Endothelial cell of coronary artery (primary cell): ENCODE measurements around the gene INSL6. TPM values are rescaled to one million over a fixed set of nuclear protein-coding genes. Genes with fewer than 3 reads are reported as not detected.

ENCODE experiments used
- total RNA-seq: library from RNA; depleted of rRNA; stranded (reverse); fragments of >200 nt; gene quantifications from 2 replicates; pipeline ENCODE4 v1.2.3, GENCODE V29; 2014

Gene INSL6
- total RNA-seq = not detected in 2 replicates

GRCh38 chr9:5185220-5185840, at the start of gene INSL6:
TSS of gene INSL6 (minus strand) at chr9:5185639. CDS start at chr9:5185602, 37 bp downstream.

GRCh38 chr9:5231212-5231611, 45.8 kb upstream of the INSL6 start, which contains the start of gene INSL4:
TSS of gene INSL4 (plus strand) at chr9:5231419. CDS start at chr9:5231524, 105 bp downstream.

Other genes with a start within 250 kb of the INSL6 start
- gene JAK2, start 200.4 kb downstream of the INSL6 start, total RNA-seq = 6.5 and 12.2 TPM in 2 replicates
- not detected in 2 replicates for gene INSL4, start 45.8 kb upstream of the INSL6 start, total RNA-seq
- 0.28 TPM in 1 of 2 replicates, not detected in the other for gene RLN2, start 119.1 kb upstream of the INSL6 start, total RNA-seq
- gene RLN1, start 154.2 kb upstream of the INSL6 start, total RNA-seq = not detected in 2 replicates